Small intestine (tissue), 7 donors: ENCODE data around the gene CPSF7. TPM values are rescaled to one million over a fixed set of nuclear protein-coding genes. Genes with fewer than 3 reads are reported as not detected.
"Not testable (repeated sequence)": the region's sequence is repeated elsewhere in the genome, so short reads cannot be mapped to it uniquely, and the experiment has no call there.

Experiments
- DNase-seq, 2 donors: peaks; one replicate each; pipeline versions ENCODE4 v3.0.0 to v3.0.0-alpha.2; 2013
- FAIRE-seq: peaks from 2 replicates; lab custom pipeline; 2012; peaks lifted over from hg19 to GRCh38; lab: Jason Lieb, UNC
- H3K27ac ChIP-seq, 3 donors: one replicate each; pipeline ENCODE4 v1.5.1; 2013; ENCODE audit warnings: low read length in 2 of 3, mild to moderate bottlenecking in 2 of 3, control low read depth in 1 of 3, inconsistent platforms in 1 of 3, low read depth in 1 of 3, moderate library complexity in 1 of 3
- H3K27me3 ChIP-seq, 3 donors: one replicate each; pipeline ENCODE4 v1.6.1; 2013; ENCODE audit warnings: low read length in 3 of 3, inconsistent platforms in 1 of 3; ENCODE audit not compliant: control insufficient read depth in 3 of 3, insufficient read depth in 3 of 3
- H3K36me3 ChIP-seq, 3 donors: one replicate each; pipeline ENCODE4 v1.6.1; 2013; ENCODE audit warnings: low read length in 3 of 3, inconsistent platforms in 1 of 3, low read depth in 1 of 3, mild to moderate bottlenecking in 1 of 3, moderate library complexity in 1 of 3; ENCODE audit not compliant: control insufficient read depth in 3 of 3, insufficient read depth in 2 of 3
- H3K4me1 ChIP-seq, 3 donors: one replicate each; pipeline ENCODE4 v1.6.1; 2013; ENCODE audit warnings: low read length in 2 of 3, inconsistent platforms in 1 of 3, low read depth in 1 of 3, mild to moderate bottlenecking in 1 of 3, moderate library complexity in 1 of 3; ENCODE audit not compliant: control insufficient read depth in 3 of 3, insufficient read depth in 2 of 3
- H3K4me3 ChIP-seq, 3 donors: one replicate each; pipeline ENCODE4 v1.5.1; 2013; ENCODE audit warnings: low read length in 3 of 3, control low read depth in 1 of 3, inconsistent platforms in 1 of 3, low read depth in 1 of 3, mild to moderate bottlenecking in 1 of 3, moderate library complexity in 1 of 3
- H3K9me3 ChIP-seq, 2 donors: one replicate each; pipeline ENCODE4 v1.6.1; 2013; ENCODE audit warnings: low read depth in 1 of 2, low read length in 1 of 2; ENCODE audit not compliant: control insufficient read depth in 2 of 2, insufficient read depth in 1 of 2
- WGBS, 3 donors: extraction: QIAGEN DNeasy Blood & Tissue Kit; methylation state at CpG; one replicate each; pipeline ENCODE4 v1.1.7; 2013; 5-methylcytosine and 5-hydroxymethylcytosine counted together
- polyA plus RNA-seq, 4 donors: library from polyadenylated mRNA; stranded (reverse) in 3 of 4; unstranded in 1 of 4; fragments of 200-250 nt in 3 of 4; fragments of 120-200 nt in 1 of 4; gene quantifications; one replicate each; pipeline versions ENCODE4 v1.2.1 to v1.2.3, GENCODE V29; 2013
- donor health status: healthy with polysubstance abuse.
- donor health status: control.
- donor health status: control.
- donor health status: Bipolar disorder and iron deficiency.
- donor health status: healthy.

The CPSF7 gene
- polyA plus RNA-seq, 4 donors, result 30.3 to 91.3 (median 47.7) TPM

DNA sequence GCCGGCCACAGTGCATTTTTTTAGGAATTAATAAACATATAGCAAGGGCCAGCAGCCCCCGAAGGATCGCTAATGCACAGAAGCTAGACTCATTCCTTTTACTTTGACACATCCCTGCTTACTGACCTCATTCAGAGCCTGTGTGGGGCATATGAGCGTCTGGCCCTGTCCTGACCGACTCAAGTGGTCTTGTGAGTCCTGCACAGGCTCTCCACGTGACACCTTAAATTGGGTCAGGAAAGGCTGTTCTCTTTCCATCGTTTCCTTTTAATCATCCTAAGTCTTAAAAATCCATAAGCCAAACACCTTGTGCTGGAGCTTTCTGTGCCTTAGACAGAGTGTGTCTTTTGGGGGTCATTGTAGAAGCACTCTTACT lies 18.8 kb upstream of the CPSF7 start:
- DNase-seq (no peak), FAIRE-seq (no peak)
- H3K27ac ChIP-seq, result no peak overlapping the region
- peaks cover 0 to 3% (median 0%) of the 10 kb centered on the region in 3 donors for H3K4me1 ChIP-seq
- no peak overlapping the region for H3K4me3 ChIP-seq
- peaks cover 0 to 2% of the 10 kb centered on the region in 2 donors for H3K9me3 ChIP-seq
- WGBS, 3 donors, result 71 to 91% (median 88%) methylated on average over 7 of the region's 7 CpGs
- no peaks in the 10 kb centered on the region for H3K27me3 ChIP-seq
- peaks cover 11 to 65% (median 19%) of the 10 kb centered on the region in 3 donors for H3K36me3 ChIP-seq

- peaks cover 11 to 64% (median 19%) of the 10 kb centered on the region in 3 donors for H3K36me3 ChIP-seq
- H3K27me3 ChIP-seq, result no peaks in the 10 kb centered on the region
- peaks cover 0 to 2% of the 10 kb centered on the region in 2 donors for H3K9me3 ChIP-seq
- H3K27ac ChIP-seq, result no peak overlapping the region
- DNase-seq (no peak), FAIRE-seq (no peak)
- H3K4me3 ChIP-seq, result no peak overlapping the region
- peaks cover 0 to 3% (median 0%) of the 10 kb centered on the region in 3 donors for H3K4me1 ChIP-seq
- 72 to 87% (median 82%) methylated on average over 12 of the region's 12 CpGs for WGBS, 3 donors
Observed at GRCh38 chr11:61447601-61448551, 18.1 kb upstream of the CPSF7 start.

GRCh38 chr11:61446211-61446651 lies 16.5 kb upstream of the CPSF7 start:
- no peak overlapping the region for H3K4me3 ChIP-seq
- H3K36me3 ChIP-seq, result peaks cover 11 to 62% (median 19%) of the 10 kb centered on the region in 3 donors
- 6 to 32% (median 16%) methylated on average over 7 of the region's 7 CpGs for WGBS, 3 donors
- H3K27me3 ChIP-seq, result no peaks in the 10 kb centered on the region
- FAIRE-seq, result no peak
- DNase-seq, result peak; percentile 83 to 90
- H3K4me1 ChIP-seq, result peaks cover 0 to 3% (median 0%) of the 10 kb centered on the region in 3 donors
- peak overlapping the region in 1 of 3 donors; percentile 31 for H3K27ac ChIP-seq
- H3K9me3 ChIP-seq, result no peaks in the 10 kb centered on the region

- FAIRE-seq (no peak), DNase-seq (no peak)
Observed at GRCh38 chr11:61445516-61445915, 15.7 kb upstream of the CPSF7 start.

GRCh38 chr11:61442616-61443015 lies 12.8 kb upstream of the CPSF7 start:
- Histone ChIP-seq H3K36me3 (peaks cover 17 to 60% (median 27%) of the 10 kb centered on the region in 3 donors), H3K9me3 (no peaks in the 10 kb centered on the region), H3K27me3 (no peaks in the 10 kb centered on the region), H3K4me3 (no peak overlapping the region), H3K4me1 (peaks cover 0 to 3% (median 0%) of the 10 kb centered on the region in 3 donors), H3K27ac (no peak overlapping the region)
- FAIRE-seq (no peak), DNase-seq (no peak)
- 88 to 94% (median 93%) methylated on average over 6 of the region's 6 CpGs for WGBS, 3 donors

More at GRCh38 chr11:61445516-61445915, 15.7 kb upstream of the CPSF7 start:
- 72 to 81% (median 77%) methylated on average over 4 of the region's 4 CpGs for WGBS, 3 donors
- no peaks in the 10 kb centered on the region for H3K9me3 ChIP-seq
- peaks cover 11 to 61% (median 19%) of the 10 kb centered on the region in 3 donors for H3K36me3 ChIP-seq
- no peak overlapping the region for H3K4me3 ChIP-seq
- no peak overlapping the region for H3K27ac ChIP-seq
- H3K27me3 ChIP-seq, result no peaks in the 10 kb centered on the region
- H3K4me1 ChIP-seq, result peaks cover 0 to 3% (median 0%) of the 10 kb centered on the region in 3 donors

DNA sequence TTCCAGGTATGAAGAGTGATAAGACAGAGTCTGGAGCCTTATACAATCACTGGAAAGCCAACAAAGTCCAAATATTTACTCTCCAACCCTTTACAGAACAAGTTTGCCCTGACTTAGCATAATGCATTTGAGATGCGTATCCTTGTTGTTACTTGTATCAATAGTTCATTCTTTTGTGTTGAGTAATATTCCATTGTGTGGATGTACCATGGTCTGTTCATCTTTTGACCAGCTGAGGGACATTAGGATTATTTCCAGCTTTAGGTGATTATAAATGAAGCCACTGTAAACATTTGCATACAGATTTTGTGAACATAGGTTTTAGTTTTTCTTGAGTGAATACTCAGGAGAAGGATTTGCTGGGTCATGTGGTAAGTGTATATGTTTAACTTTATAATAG lies 9.8 kb upstream of the CPSF7 start:
- FAIRE-seq, result no peak
- WGBS, 3 donors, result 93 to 100% (median 96%) methylated on average over 1 of the region's 1 CpG
- peaks cover 15 to 58% (median 27%) of the 10 kb centered on the region in 3 donors for H3K36me3 ChIP-seq
- no peaks in the 10 kb centered on the region for H3K4me1 ChIP-seq
- H3K27ac ChIP-seq, result no peak overlapping the region
- no peak for DNase-seq
- no peaks in the 10 kb centered on the region for H3K27me3 ChIP-seq
- H3K9me3 ChIP-seq, result peaks cover 0 to 3% of the 10 kb centered on the region in 2 donors
- no peak overlapping the region for H3K4me3 ChIP-seq

DNA sequence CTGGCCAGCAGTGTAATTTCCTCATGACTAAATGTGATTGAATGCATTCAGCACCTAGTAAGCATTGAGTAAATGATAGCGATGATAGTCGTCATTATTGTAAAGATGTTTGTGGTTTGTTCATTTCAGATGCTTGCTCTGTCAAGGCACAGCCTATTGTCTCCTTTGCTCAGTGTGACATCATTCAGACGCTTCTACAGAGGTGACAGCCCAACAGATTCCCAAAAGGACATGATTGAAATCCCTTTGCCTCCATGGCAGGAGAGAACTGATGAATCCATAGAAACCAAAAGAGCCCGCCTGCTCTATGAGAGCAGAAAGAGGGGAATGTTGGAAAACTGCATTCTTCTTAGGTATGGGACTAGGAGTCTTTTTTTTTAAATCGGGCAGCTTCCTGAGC lies 7.7 kb upstream of the CPSF7 start:
- DNase-seq (no peak), FAIRE-seq (no peak)
- peaks cover 15 to 47% (median 27%) of the 10 kb centered on the region in 3 donors for H3K36me3 ChIP-seq
- no peak overlapping the region for H3K27ac ChIP-seq
- no peaks in the 10 kb centered on the region for H3K4me1 ChIP-seq
- no peaks in the 10 kb centered on the region for H3K27me3 ChIP-seq
- H3K9me3 ChIP-seq, result peaks cover 0 to 3% of the 10 kb centered on the region in 2 donors
- H3K4me3 ChIP-seq, result no peak overlapping the region
- WGBS, 3 donors, result 94 to 96% (median 95%) methylated on average over 5 of the region's 5 CpGs

DNA sequence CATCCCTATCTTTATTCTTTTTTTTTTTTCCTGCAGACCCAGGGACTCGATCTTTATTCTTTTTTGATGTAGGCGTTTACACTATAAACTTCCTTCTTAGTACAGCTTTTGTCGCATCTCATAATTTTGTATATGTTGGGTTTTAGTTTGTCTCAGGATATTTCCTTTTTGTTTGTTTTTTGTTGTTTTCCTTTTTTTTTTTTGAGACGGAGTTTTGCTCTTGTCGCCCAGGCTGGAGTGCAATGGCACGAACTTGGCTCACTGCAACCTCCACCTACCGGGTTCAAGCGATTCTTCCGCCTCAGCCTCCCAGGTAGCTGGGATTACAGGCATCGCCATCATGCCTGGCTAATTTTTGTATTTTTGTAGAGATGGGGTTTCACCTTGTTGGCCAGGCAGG lies 1.1 kb upstream of the CPSF7 start:
- 68 to 69% (median 69%) methylated on average over 10 of the region's 10 CpGs for WGBS, 3 donors
- not testable (repeated sequence) for H3K27me3 ChIP-seq, DNase-seq, FAIRE-seq, H3K27ac ChIP-seq, H3K9me3 ChIP-seq
- Histone ChIP-seq H3K4me1 (peaks cover 2 to 12% (median 3%) of the 10 kb centered on the region in 3 donors), H3K4me3 (peak overlapping the region in 2 of 3 donors; percentile 87 to 89), H3K36me3 (peaks cover 5 to 31% (median 10%) of the 10 kb centered on the region in 3 donors)
